Subcutaneous abdominal adipose tissue (tissue), 5 donors: ENCODE data around the gene PANX1.
A peak's percentile ranks its signal among the peaks of the same experiment; 100 is the strongest.

ENCODE experiments used
- H3K27ac ChIP-seq: one replicate; pipeline ENCODE4 v1.7.0; 2013; ENCODE audit warnings: low read depth, mild to moderate bottlenecking, inconsistent platforms, low read length, moderate library complexity
- H3K27me3 ChIP-seq, 5 donors: one replicate each; pipeline ENCODE4 v1.7.0; 2013; ENCODE audit warnings: low read length in 5 of 5, inconsistent platforms in 1 of 5; ENCODE audit not compliant: control insufficient read depth in 5 of 5, insufficient read depth in 4 of 5
- H3K36me3 ChIP-seq, 5 donors: one replicate each; pipeline ENCODE4 v1.7.0; 2013; ENCODE audit warnings: low read length in 5 of 5; ENCODE audit not compliant: control insufficient read depth in 5 of 5, insufficient read depth in 5 of 5
- H3K4me1 ChIP-seq, 5 donors: one replicate each; pipeline ENCODE4 v1.7.0; 2013; ENCODE audit warnings: low read length in 5 of 5, mild to moderate bottlenecking in 3 of 5, moderate library complexity in 1 of 5; ENCODE audit not compliant: control insufficient read depth in 5 of 5, insufficient read depth in 5 of 5
- H3K4me3 ChIP-seq, 5 donors: one replicate each; pipeline ENCODE4 v1.7.0; 2013; ENCODE audit warnings: low read length in 5 of 5, low read depth in 1 of 5
- H3K9ac ChIP-seq, 5 donors: one replicate each; pipeline ENCODE4 v1.7.0; 2013; ENCODE audit warnings: low read length in 5 of 5, mild to moderate bottlenecking in 4 of 5, moderate library complexity in 3 of 5
- H3K9me3 ChIP-seq, 5 donors: one replicate each; pipeline ENCODE4 v1.7.0; 2013; ENCODE audit warnings: low read length in 5 of 5; ENCODE audit not compliant: control insufficient read depth in 5 of 5
- donor health status: healthy.
- donor health status: healthy.
- donor health status: healthy.
- donor health status: healthy.
- donor health status: healthy.

The PANX1 gene, protein sequence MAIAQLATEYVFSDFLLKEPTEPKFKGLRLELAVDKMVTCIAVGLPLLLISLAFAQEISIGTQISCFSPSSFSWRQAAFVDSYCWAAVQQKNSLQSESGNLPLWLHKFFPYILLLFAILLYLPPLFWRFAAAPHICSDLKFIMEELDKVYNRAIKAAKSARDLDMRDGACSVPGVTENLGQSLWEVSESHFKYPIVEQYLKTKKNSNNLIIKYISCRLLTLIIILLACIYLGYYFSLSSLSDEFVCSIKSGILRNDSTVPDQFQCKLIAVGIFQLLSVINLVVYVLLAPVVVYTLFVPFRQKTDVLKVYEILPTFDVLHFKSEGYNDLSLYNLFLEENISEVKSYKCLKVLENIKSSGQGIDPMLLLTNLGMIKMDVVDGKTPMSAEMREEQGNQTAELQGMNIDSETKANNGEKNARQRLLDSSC

DNA sequence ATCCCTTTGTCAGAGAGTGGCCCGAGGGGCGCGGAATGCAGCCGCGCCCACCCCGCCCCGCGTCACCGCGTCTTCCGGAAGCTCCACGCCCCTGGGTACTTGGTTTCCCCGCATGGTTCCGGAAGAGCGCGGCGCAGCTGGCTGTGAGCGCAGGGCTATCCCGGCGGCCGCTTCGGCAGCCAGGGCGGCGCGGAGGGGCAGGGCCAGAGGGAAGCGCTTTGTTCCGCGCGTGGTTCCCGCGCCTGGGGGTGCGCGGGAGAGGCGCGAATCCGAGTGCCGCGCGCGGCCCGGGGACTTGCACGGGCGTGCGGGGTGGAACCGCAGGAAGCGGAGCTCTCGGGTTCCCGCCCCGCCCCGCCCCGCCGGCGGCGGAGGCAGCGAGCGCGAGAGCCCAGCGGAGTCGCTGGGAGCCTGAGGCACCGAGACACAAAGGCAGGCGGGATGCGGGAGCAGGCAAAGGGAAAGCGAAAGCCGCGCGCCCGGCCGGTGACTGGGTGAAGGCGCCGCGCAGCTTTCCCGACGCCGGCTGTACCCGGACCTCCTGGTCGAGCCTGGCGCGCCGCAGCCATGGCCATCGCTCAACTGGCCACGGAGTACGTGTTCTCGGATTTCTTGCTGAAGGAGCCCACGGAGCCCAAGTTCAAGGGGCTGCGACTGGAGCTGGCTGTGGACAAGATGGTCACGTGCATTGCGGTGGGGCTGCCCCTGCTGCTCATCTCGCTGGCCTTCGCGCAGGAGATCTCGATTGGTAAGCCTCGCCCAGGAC is at the start of gene PANX1:
Gene PANX1, plus strand, starts transcription at position 96 of the 766 bp plus-strand sequence. Its CDS starts 472 bp downstream, at position 568.
- H3K9ac ChIP-seq, result peak within 1 kb of the TSS; percentile 78 to 94 (median 87)
- peak within 1 kb of the TSS; percentile 93 to 96 (median 94) for H3K4me3 ChIP-seq
- peak within 1 kb of the TSS; percentile 90 for H3K27ac ChIP-seq
- no peaks in the 10 kb centered on the region for H3K9me3 ChIP-seq
- H3K4me1 ChIP-seq, result peaks cover 13 to 45% (median 40%) of the 10 kb centered on the region in 5 donors
- no peaks in the 10 kb centered on the region for H3K27me3 ChIP-seq
- no peaks in the 10 kb centered on the region for H3K36me3 ChIP-seq

DNA sequence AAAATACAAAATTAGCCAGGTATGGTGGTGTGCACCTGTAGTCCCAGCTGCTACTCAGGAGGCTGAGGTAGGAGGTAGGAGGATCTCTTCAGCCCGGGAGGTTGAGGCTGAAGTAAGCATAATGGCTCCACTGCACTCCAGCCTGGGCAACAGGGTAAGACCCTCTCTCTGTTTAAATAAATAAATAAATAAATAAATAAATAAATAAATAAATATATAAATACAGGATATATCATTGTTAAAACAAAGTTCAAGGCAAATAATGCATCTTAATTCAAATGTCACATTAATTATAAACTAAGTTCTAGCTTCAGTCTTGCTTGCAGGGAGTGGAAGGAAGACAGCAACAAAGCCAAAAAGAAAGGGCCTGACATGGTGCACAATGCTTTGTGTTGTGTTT is 44.5 kb upstream of the PANX1 start:
- H3K27me3 ChIP-seq, result peaks cover 0 to 3% (median 0%) of the 10 kb centered on the region in 5 donors
- H3K4me1 ChIP-seq, result no peaks in the 10 kb centered on the region
- no peaks in the 10 kb centered on the region for H3K9me3 ChIP-seq
- no peaks in the 10 kb centered on the region for H3K36me3 ChIP-seq
- no peak overlapping the region for H3K27ac ChIP-seq
- H3K4me3 ChIP-seq, result no peak overlapping the region
- H3K9ac ChIP-seq, result no peak overlapping the region

DNA sequence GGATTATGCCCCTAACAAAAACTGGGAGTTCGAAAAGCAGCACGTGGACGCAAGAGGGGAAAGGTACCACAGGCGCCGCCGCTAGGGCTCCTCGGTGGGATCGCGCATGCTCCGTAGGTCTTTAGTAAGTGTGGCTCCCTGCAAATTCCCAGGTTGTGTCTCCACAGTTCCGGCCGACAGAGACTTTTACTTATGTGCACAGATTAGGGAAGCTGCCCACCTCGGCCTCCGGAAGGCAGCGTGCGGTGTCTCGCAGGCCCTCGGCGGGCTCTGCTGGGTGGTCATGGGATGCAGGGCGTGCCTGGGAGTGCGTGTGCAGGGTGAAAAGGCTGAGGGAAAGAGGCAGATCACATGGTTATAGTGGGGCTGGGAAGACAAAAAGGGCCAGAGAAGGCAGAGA is 39.7 kb upstream of the PANX1 start:
- peaks cover 0 to 10% (median 0%) of the 10 kb centered on the region in 5 donors for H3K9me3 ChIP-seq
- no peak overlapping the region for H3K27ac ChIP-seq
- H3K4me1 ChIP-seq, result no peaks in the 10 kb centered on the region
- H3K9ac ChIP-seq, result no peak overlapping the region
- no peaks in the 10 kb centered on the region for H3K36me3 ChIP-seq
- H3K4me3 ChIP-seq, result no peak overlapping the region
- H3K27me3 ChIP-seq, result peaks cover 0 to 4% (median 0%) of the 10 kb centered on the region in 5 donors

GRCh38 chr11:94089341-94089740 is 39.3 kb upstream of the PANX1 start:
- H3K36me3 ChIP-seq, result no peaks in the 10 kb centered on the region
- H3K4me3 ChIP-seq, result no peak overlapping the region
- no peaks in the 10 kb centered on the region for H3K4me1 ChIP-seq
- peaks cover 0 to 10% (median 0%) of the 10 kb centered on the region in 5 donors for H3K9me3 ChIP-seq
- peaks cover 0 to 4% (median 0%) of the 10 kb centered on the region in 5 donors for H3K27me3 ChIP-seq
- no peak overlapping the region for H3K27ac ChIP-seq
- H3K9ac ChIP-seq, result no peak overlapping the region

DNA sequence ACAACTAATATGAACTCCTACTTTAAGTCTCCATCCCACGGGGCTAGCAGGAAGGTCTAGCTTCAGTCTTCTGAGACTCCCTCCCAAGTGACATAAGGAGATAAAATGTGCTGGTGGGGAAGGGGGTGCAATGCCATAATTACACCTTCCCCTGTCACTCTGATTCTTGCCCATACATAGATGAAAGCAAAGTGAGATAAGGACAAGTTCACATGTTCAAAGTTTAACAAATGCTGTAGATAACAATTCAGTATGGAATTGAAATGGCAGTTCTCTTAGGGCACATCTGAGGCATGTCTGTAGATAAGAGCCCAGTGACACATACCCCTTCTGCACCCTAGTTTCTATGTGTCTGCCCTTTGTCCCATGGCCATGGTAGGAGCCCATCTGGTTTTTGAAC is 38.2 kb upstream of the PANX1 start:
- peaks cover 0 to 10% (median 0%) of the 10 kb centered on the region in 5 donors for H3K9me3 ChIP-seq
- no peak overlapping the region for H3K9ac ChIP-seq
- H3K36me3 ChIP-seq, result no peaks in the 10 kb centered on the region
- no peaks in the 10 kb centered on the region for H3K4me1 ChIP-seq
- H3K27ac ChIP-seq, result no peak overlapping the region
- no peak overlapping the region for H3K4me3 ChIP-seq
- peaks cover 0 to 4% (median 0%) of the 10 kb centered on the region in 5 donors for H3K27me3 ChIP-seq

GRCh38 chr11:94091091-94091490 is 37.5 kb upstream of the PANX1 start:
- Histone ChIP-seq H3K4me1 (no peaks in the 10 kb centered on the region), H3K27ac (no peak overlapping the region), H3K36me3 (no peaks in the 10 kb centered on the region), H3K9me3 (peaks cover 0 to 10% (median 0%) of the 10 kb centered on the region in 5 donors), H3K9ac (no peak overlapping the region), H3K4me3 (no peak overlapping the region), H3K27me3 (peaks cover 0 to 4% (median 0%) of the 10 kb centered on the region in 5 donors)

- no peaks in the 10 kb centered on the region for H3K4me1 ChIP-seq
- no peaks in the 10 kb centered on the region for H3K36me3 ChIP-seq
- no peak overlapping the region for H3K9ac ChIP-seq
- no peaks in the 10 kb centered on the region for H3K27me3 ChIP-seq
- no peak overlapping the region for H3K27ac ChIP-seq
- H3K9me3 ChIP-seq, result no peaks in the 10 kb centered on the region
- H3K4me3 ChIP-seq, result no peak overlapping the region
Observed at GRCh38 chr11:94100253-94100652, 28.4 kb upstream of the PANX1 start.

- Histone ChIP-seq H3K27me3 (no peaks in the 10 kb centered on the region), H3K4me1 (no peaks in the 10 kb centered on the region), H3K9ac (no peak overlapping the region), H3K36me3 (no peaks in the 10 kb centered on the region), H3K4me3 (no peak overlapping the region), H3K9me3 (no peaks in the 10 kb centered on the region), H3K27ac (no peak overlapping the region)
Observed at GRCh38 chr11:94103471-94103870, 25.2 kb upstream of the PANX1 start.

DNA sequence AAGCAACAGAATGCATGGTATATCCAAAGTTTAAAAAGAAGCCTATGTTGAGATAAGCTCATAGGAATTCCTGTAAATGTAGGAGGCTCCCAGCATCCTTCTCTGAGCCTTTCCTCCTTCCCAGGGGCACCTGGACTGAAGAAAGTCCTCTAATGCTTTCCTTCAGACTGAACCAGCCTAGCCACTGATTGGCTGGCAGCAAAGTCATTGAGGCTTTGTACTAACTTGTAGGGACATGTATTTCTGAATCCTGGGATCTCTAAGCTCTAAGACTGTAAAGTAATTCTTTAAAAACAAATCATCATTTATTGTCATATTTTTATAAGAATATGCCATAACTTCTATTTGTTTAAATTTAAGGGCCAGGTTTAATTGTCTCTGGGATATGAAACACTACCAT is 23.9 kb upstream of the PANX1 start:
- no peaks in the 10 kb centered on the region for H3K27me3 ChIP-seq

GRCh38 chr11:94106716-94107115 is 21.9 kb upstream of the PANX1 start:
- H3K36me3 ChIP-seq, result no peaks in the 10 kb centered on the region
- no peaks in the 10 kb centered on the region for H3K4me1 ChIP-seq
- no peaks in the 10 kb centered on the region for H3K27me3 ChIP-seq
- peaks cover 0 to 3% (median 0%) of the 10 kb centered on the region in 5 donors for H3K9me3 ChIP-seq
- no peak overlapping the region for H3K27ac ChIP-seq
- H3K4me3 ChIP-seq, result no peak overlapping the region
- no peak overlapping the region for H3K9ac ChIP-seq

More for the DNA sequence above, 23.9 kb upstream of the PANX1 start:
- H3K9ac ChIP-seq, result no peak overlapping the region
- peaks cover 0 to 3% (median 0%) of the 10 kb centered on the region in 5 donors for H3K9me3 ChIP-seq
- H3K4me3 ChIP-seq, result no peak overlapping the region
- H3K36me3 ChIP-seq, result no peaks in the 10 kb centered on the region
- H3K27ac ChIP-seq, result no peak overlapping the region
- H3K4me1 ChIP-seq, result no peaks in the 10 kb centered on the region
